Activated T-helper 17 cell treated with anti-CD3 and anti-CD28 coated beads, Interleukin-2, amount 50 U/mL, for 72 hours (primary cell): ENCODE results near the gene KRT79. TPM values are rescaled to one million over a fixed set of nuclear protein-coding genes. Genes with fewer than 3 reads are reported as not detected.

Source experiments
- ATAC-seq: fragments of 150-1000 bp; cut with Tn5 transposase; replicated peaks from 2 replicates; pipeline ENCODE4 v1.10.0; 2021; ENCODE audit warnings: mild to moderate bottlenecking, moderate library complexity
- H3K27ac Mint-ChIP-seq: one replicate; pipeline ENCODE4 v1.8.0; 2022; ENCODE audit warnings: mixed read lengths
- H3K27me3 Mint-ChIP-seq: one replicate; pipeline ENCODE4 v1.8.0; 2022; ENCODE audit warnings: mixed read lengths
- H3K36me3 Mint-ChIP-seq: one replicate; pipeline ENCODE4 v1.8.0; 2022; ENCODE audit warnings: low read depth, mild to moderate bottlenecking, mixed read lengths
- H3K4me1 Mint-ChIP-seq: one replicate; pipeline ENCODE4 v1.8.0; 2022; ENCODE audit warnings: mixed read lengths
- H3K4me3 Mint-ChIP-seq: one replicate; pipeline ENCODE4 v1.8.0; 2022; ENCODE audit warnings: mild to moderate bottlenecking, mixed read lengths
- H3K9me3 Mint-ChIP-seq: one replicate; pipeline ENCODE4 v1.8.0; 2022; ENCODE audit warnings: mixed read lengths
- total RNA-seq, 2 donors: library from RNA; stranded (reverse); gene quantifications; one replicate each; pipeline ENCODE4 v1.2.3, GENCODE V29; 2022

Gene KRT79
- total RNA-seq, 2 donors from 2014 or later = 0.82 TPM; not detected in 1

DNA sequence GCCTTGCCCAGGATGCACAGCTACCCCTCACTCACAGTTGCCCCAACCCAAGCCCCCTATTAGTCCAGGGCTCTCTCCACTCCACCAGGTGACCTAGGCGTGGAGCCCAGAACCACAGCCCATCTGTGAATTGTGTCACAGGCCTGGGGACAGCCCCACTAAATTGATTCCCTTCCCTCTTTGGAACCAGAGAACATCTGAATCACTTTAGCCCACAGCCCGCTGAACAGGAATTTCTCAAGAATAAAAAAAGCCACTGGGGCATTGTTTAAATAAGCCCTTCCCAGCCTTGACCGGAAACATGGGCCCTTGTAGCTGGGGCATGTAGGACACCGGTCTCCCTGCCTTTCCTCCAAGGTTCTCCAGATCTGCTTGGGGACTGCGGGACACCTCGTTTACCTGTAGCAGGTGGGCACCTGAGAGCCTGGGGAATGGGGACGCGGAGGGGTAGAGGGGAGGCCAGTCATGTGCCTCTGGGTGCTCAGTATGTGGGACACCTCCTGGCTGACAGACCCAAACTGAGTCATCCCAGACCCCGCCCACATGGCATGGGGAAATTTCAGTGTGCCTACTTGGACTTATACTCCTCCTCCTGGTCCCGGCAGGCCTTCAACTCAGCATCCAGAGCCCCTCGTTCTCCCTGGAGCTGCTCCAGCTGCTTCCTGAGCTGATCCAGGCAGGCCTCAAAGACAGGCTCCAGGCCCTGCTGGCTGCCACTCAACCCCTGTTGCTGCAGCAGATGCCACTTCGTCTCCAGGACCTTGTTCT lies 13.4 kb upstream of the KRT79 start:
- peaks cover 4% of the 10 kb centered on the region for H3K27me3 Mint-ChIP-seq
- ATAC-seq = peak; percentile 53
- no peak overlapping the region for H3K4me3 Mint-ChIP-seq
- H3K9me3 Mint-ChIP-seq = no peaks in the 10 kb centered on the region
- H3K4me1 Mint-ChIP-seq = no peaks in the 10 kb centered on the region
- H3K36me3 Mint-ChIP-seq = no peaks in the 10 kb centered on the region
- no peak overlapping the region for H3K27ac Mint-ChIP-seq

DNA sequence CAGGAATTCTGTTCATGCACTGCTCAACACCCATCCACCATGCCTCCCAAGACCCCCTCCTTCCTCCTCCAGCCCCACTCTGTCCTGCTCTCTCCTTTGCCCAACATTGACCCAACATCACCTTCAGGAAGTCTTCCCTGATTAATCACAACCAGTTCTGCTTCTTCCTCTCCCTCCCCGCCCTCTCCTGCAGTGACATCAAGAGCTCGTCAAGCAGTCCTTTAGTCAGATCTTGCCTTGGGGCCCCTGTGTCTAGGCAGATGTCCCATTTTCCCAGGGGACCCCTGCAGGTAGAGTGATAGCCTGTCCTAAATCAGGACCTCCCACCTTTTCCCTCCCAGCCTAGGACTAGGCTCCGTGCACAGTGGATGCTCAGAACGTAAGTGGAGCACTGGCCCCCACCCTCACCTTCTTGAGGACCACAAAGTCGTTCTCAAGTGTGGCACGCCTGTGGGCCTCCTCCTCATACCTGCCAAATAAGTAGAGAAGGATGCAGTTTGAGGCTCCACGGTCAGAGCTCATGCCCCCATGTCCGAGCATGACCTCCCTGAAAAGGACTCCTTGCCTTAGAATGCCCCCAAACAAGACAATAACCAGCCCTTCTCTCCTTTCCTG lies 12.4 kb upstream of the KRT79 start:
- no peaks in the 10 kb centered on the region for H3K9me3 Mint-ChIP-seq
- ATAC-seq = no peak
- H3K4me1 Mint-ChIP-seq = no peaks in the 10 kb centered on the region
- peaks cover 4% of the 10 kb centered on the region for H3K27me3 Mint-ChIP-seq
- no peak overlapping the region for H3K27ac Mint-ChIP-seq
- H3K4me3 Mint-ChIP-seq = no peak overlapping the region
- no peaks in the 10 kb centered on the region for H3K36me3 Mint-ChIP-seq

DNA sequence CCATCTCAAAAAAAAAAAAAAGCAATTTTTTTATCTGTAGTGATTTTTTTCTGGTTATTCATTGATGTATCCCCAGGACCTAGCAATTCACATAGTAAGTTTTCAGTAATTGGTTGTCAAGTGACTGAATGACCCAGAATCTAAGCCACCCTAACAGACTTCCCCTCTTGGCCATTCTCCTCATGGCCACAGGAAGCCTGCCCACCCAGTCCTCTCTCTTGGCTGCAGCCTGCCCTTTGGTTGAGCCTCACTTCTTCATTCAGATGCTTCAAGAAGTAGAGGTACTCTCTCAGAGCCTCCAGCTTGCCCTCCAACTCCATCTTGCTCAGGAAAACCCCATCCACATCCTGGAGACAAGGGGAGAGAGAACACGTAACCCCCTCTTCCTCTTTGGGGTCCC lies 11.8 kb upstream of the KRT79 start:
- Mint-ChIP-seq H3K4me1 (no peaks in the 10 kb centered on the region), H3K27ac (no peak overlapping the region), H3K9me3 (no peaks in the 10 kb centered on the region), H3K36me3 (no peaks in the 10 kb centered on the region), H3K27me3 (peaks cover 4% of the 10 kb centered on the region), H3K4me3 (no peak overlapping the region)
- no peak for ATAC-seq

DNA sequence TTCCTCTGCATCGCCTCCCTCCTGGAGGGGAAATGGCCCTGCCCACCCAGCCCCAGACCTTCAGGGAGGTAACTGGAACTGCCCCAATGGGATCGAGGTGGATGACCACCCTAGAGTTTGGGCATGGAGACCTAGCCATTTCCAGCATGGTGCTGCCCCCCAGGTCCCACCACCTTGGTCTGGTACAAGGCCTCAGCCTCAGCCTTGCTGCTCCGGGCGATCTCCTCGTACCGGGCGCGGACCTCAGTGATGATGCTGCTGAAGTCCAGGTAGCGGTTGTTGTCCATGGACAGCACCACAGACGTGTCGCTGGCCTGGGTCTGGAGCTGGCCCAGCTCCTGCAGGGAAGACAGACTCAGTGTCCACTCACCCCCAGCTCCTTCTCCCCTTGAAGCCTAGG lies 10.3 kb upstream of the KRT79 start:
- Mint-ChIP-seq H3K4me3 (no peak overlapping the region), H3K4me1 (no peaks in the 10 kb centered on the region), H3K27ac (no peak overlapping the region), H3K9me3 (no peaks in the 10 kb centered on the region), H3K27me3 (peaks cover 11% of the 10 kb centered on the region), H3K36me3 (no peaks in the 10 kb centered on the region)
- ATAC-seq = no peak

DNA sequence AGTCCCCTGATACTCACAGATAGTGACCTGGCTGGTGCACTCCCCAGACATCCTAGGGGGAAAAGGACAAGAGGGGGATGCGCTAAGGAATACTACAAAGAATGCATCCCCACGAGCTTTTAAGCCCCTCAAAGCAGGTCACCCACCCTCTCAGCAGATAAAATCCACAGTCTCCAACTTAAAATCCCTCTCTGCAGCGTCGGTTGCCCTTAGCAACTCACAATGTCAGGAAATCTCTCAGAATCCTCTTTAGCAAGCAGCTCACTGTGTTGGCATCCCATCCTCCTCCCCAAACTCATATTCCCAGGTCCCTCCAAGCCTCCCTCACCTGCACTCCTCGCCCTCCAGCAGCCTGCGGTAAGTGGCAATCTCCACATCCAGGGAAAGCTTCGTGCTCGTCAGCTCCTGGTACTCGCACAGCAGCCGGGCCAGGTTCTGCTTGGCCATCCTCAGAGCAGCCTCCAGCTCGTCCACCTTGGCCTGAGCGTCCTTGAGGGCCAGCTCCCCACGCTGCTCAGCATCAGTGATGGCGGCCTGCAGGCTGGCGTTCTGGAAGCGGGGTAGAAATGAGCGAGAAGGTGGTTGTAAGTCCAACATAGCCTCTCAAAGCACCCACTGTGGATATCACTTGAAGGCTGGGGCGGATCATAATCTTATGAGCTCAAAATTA lies 5.5 kb upstream of the KRT79 start:
- Mint-ChIP-seq H3K4me1 (peaks cover 10% of the 10 kb centered on the region), H3K27me3 (peaks cover 27% of the 10 kb centered on the region), H3K27ac (no peak overlapping the region), H3K4me3 (no peak overlapping the region), H3K9me3 (no peaks in the 10 kb centered on the region), H3K36me3 (no peaks in the 10 kb centered on the region)
- ATAC-seq = no peak

DNA sequence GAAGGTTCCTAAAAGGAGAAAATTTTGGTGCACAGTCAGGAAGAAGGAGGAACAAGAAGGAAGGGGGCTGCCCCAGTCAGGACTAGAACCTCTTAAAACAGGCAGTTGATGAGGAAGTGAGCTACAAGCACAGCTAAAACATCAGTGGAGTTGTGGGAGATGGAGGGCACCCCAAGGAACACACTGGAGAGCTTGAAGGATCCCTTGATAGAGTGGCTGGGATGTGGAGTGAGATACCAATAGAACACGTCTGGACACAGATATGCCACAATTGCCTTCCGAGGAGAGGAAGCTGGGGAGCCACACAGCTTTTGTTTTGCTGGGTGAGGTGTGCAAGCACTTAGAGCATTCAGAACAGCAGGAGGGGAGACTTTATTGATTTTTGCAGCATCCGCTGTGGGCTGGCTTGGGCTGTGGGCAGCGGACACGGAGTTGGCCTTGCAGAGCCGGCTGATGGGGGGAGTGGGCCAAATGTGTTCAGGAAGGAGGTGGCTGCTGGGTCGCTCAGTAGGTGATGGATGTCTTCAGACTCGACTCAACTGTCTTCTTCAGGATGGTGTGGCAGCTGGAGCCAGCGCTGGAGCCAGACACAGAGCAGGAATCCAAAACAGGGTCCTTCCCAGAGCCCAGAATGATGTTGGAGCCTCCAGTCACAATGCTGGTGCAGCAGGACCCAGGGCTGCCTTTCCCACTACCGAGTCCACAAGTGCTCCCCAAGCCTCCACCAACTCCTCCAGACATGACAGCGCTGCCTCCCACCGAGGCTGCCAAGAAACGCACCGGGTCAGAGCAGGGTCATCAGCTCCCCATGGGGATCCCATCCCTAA lies 4.7 kb upstream of the KRT79 start:
- no peak for ATAC-seq
- Mint-ChIP-seq H3K4me3 (no peak overlapping the region), H3K27ac (no peak overlapping the region), H3K27me3 (peaks cover 27% of the 10 kb centered on the region), H3K4me1 (peaks cover 10% of the 10 kb centered on the region), H3K9me3 (no peaks in the 10 kb centered on the region), H3K36me3 (no peaks in the 10 kb centered on the region)

DNA sequence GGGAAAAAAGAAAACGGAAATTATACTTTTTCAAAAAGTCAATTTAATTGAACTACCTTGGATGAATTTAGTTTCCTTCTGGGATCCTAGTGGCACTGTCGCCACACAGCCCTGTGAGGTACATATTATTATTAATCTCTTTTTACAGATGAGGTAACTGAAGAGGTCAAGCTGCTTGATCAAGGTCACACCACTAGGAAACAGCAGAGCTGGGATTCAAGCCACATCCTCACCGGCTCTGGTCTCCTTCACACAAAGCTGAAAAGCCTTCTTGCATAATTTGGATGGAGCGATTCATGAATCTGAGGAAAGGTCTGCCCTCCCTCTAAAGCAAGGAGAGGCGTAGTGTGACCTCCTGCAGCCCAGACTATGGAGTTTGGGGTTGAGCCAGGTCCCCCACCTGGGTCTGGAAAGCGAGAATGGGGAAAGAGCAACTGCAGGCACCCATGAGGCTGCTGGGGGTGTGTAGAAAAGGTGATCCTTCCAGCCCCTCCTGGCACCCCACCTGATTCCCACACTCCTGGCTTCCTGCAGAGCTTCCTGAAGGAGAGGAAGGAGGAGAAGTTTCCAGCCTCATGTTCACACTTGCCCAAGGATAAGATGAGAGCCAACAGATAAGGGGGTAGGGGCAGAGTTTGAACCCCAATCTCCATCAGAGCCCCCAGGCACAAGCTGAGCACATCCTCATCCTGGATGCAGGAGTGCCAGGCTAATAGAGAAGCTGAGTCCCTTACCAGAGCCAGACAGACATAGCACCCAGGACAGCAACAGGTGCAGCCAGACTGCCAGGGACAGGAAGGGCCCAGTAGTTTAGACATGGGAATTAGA lies 3.9 kb upstream of the KRT79 start:
- H3K36me3 Mint-ChIP-seq = no peaks in the 10 kb centered on the region
- no peak overlapping the region for H3K4me3 Mint-ChIP-seq
- peaks cover 27% of the 10 kb centered on the region for H3K27me3 Mint-ChIP-seq
- H3K4me1 Mint-ChIP-seq = peaks cover 10% of the 10 kb centered on the region
- H3K9me3 Mint-ChIP-seq = no peaks in the 10 kb centered on the region
- H3K27ac Mint-ChIP-seq = peak overlapping the region; percentile 25
- no peak for ATAC-seq

DNA sequence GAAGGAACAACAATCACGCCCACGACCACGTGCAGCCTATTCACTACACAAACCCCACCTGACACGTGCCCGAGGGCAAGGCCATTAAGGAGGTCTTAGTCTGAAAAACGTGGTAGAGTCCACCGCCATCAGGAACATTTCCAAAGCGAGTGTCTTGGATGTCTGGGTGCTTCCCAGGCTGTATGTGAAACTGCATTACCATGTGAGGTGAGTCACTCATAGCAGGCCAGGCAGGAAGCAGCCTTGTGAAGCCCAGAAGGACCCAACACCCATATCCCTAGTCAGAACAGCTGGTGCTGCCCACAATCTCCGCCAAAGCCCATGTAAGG lies 3.3 kb upstream of the KRT79 start:
- Mint-ChIP-seq H3K4me3 (peak overlapping the region; percentile 38), H3K27me3 (peaks cover 27% of the 10 kb centered on the region), H3K9me3 (no peaks in the 10 kb centered on the region), H3K4me1 (peaks cover 10% of the 10 kb centered on the region), H3K27ac (peak overlapping the region; percentile 25), H3K36me3 (no peaks in the 10 kb centered on the region)
- peak; percentile 37 for ATAC-seq

DNA sequence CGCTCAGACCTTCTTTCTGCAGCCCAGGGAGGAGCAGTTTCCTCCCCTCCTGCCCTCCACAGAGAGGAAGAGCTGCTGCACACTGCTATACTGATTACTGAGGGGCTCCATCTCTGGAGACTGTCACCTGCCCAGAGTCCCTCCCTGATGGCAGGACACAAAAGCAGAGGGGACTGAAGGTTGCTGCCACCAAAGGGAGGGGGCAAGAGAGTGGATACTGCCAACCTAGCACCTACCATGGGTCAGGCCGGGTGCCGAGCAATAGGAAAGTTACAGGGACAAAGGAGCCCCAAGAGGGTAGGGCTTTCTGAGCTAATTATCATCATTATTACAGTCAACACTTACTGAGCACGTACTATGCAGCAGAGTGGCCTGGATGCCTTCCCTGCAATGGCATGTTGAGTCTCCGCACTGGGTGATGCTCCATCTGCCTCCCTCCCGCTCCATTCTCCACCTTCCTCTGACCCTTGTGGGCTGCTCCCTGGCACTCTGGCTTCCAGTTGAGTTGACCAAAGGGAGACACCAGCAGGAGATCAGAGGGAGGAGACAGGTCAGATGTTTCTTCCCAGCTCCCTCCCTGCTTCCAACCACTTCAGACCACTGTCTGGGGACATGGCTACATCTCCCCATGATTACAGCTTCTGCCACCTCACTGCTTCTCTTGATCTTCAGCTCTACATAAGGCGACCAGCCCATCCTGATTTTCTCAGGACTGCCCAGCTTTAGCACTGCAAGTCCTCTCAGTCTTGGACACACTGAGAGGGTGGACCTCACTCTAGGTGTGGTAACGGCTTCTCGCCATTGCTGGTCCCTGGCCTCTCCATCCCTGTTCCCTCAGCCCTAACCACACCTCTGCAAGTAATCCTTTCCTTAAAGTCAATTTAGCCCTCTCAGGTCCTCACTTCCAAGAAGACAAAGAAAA lies 2.6 kb upstream of the KRT79 start:
- peaks cover 27% of the 10 kb centered on the region for H3K27me3 Mint-ChIP-seq
- no peaks in the 10 kb centered on the region for H3K36me3 Mint-ChIP-seq
- H3K4me1 Mint-ChIP-seq = peaks cover 10% of the 10 kb centered on the region
- H3K4me3 Mint-ChIP-seq = peak overlapping the region; percentile 38
- H3K27ac Mint-ChIP-seq = peak overlapping the region; percentile 25
- ATAC-seq = peak; percentile 5
- H3K9me3 Mint-ChIP-seq = no peaks in the 10 kb centered on the region

DNA sequence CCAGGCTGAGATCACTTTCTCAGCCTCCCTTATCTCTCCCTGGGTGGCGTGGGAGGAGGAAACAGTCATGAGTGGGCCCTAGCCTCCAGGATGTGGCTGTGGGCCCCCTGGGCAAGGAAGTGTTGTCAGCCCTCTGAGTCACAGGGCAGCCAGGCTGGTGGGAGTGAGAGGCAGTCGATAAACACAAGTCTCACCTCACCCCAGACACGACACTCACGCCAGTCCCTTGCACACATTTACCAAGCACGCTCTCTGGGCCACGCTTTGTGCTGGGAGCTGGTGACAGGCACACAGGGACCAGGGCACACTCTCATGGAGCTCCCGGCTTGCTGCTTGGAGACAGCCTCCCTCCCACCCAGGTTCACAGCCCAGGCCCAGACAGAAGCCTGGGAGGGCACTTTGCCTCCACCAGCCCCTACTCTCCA lies 1.9 kb upstream of the KRT79 start:
- peak overlapping the region; percentile 26 for H3K4me3 Mint-ChIP-seq
- peak; percentile 93 for ATAC-seq

DNA sequence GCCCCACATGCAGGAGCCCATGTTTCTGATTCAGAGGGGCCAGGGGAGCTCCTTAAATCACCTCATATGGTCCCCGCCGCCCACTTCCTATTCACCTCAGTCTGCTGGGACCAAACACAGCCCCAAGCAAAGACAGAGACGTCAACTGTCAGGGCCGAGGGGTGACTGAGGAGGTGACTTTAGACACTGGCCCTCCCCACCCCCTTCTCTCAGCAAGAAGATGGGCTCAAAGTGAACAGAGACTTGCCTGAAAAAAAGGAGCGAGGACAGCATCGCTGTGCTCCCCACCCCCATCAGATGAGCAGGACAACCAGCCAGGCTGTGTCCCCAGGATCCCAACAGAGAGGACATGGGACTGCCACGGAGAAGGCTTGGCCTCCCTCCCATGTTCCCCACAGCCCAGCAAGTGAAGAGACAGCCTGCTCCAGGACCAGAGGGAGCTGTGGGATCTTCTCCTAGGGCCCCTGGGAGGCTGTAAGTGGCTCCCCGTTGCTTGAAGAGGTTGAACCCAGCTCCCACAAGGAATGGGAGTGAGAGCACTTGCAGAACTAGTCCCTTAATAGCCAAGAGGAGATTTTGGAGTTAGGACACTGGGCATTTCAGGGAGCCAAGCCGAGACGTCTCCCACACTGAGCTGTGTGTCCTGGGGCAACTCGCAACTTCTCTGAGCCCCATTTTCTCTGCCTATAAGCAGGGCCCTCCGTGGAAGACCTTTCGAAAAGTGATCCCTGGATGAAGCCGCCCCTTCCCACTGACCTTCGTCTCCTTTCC lies 1.3 kb upstream of the KRT79 start:
- H3K27ac Mint-ChIP-seq = peak overlapping the region; percentile 25
- no peaks in the 10 kb centered on the region for H3K36me3 Mint-ChIP-seq
- H3K9me3 Mint-ChIP-seq = no peaks in the 10 kb centered on the region
- H3K4me3 Mint-ChIP-seq = peak overlapping the region; percentile 26
- H3K4me1 Mint-ChIP-seq = peaks cover 10% of the 10 kb centered on the region
- peaks cover 27% of the 10 kb centered on the region for H3K27me3 Mint-ChIP-seq
- ATAC-seq = no peak

More for the DNA sequence above, 1.9 kb upstream of the KRT79 start:
- H3K9me3 Mint-ChIP-seq = no peaks in the 10 kb centered on the region
- H3K4me1 Mint-ChIP-seq = peaks cover 10% of the 10 kb centered on the region
- H3K27ac Mint-ChIP-seq = peak overlapping the region; percentile 25
- H3K36me3 Mint-ChIP-seq = no peaks in the 10 kb centered on the region
- H3K27me3 Mint-ChIP-seq = peaks cover 27% of the 10 kb centered on the region

DNA sequence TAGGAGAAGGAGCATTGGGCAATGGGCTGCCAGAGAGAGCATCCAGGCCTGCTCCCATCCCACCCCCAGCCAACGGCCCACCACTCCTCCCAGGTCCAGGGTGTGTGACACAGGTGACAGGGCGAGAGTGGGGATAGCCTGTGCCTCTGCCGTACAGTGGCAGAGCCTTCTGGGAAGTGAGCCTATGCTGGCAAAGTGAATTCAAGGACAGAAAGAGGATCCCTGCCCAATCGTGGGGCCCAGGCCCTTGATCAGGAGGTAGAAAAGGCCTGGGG lies 553 bp upstream of the KRT79 start:
- no peak for ATAC-seq
- Mint-ChIP-seq H3K27me3 (peaks cover 23% of the 10 kb centered on the region), H3K4me1 (peaks cover 10% of the 10 kb centered on the region), H3K4me3 (no peak overlapping the region), H3K36me3 (no peaks in the 10 kb centered on the region), H3K27ac (no peak overlapping the region), H3K9me3 (no peaks in the 10 kb centered on the region)
